Measurements from ENCODE around the gene ZNF90. TPM values are rescaled to one million over a fixed set of nuclear protein-coding genes. Genes with fewer than 3 reads are reported as not detected.
A peak's percentile ranks its signal among the peaks of the same experiment; 100 is the strongest.
"Not testable (repeated sequence)": the region's sequence is repeated elsewhere in the genome, so short reads cannot be mapped to it uniquely, and the experiment has no call there.

The ZNF90 gene
- total and polyA plus RNA-seq, 2 experiments from 2014 or later = 102 to 122 TPM

DNA sequence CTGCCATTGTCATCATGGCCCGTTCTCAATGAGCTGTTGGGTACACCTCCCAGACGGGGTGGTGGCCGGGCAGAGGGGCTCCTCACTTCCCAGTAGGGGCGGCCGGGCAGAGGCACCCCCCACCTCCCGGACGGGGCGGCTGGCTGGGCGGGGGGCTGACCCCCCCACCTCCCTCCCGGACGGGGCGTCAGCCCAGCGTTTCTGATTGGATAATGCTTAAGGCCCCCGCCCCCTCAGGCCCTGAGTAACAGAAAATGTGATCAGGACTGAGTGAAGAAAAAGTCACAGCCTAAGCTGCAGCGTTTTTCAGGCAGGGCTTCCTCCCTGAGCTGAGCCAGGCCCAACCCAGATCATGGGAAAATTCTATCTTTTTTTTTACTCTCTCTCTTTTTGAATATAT is 74.7 kb downstream of the ZNF90 start:
- Mint-ChIP-seq H3K36me3 (ENCODE audit: low read depth) (peaks cover 20% of the 10 kb centered on the region), H3K9me3 (peaks cover 24% of the 10 kb centered on the region)
- H3K4me3 ChIP-seq = peak overlapping the region; percentile 9; the same call in 1 of the 2 replicates
- not testable (repeated sequence) for H3K4me3 Mint-ChIP-seq; H3K27me3 Mint-ChIP-seq (ENCODE audit: insufficient read depth, low read depth, poor library complexity); H3F3A ChIP-seq (replicated peaks; ENCODE audit: low read depth); H4K20me1 ChIP-seq (replicated peaks; ENCODE audit: insufficient read depth); H3K36me3 ChIP-seq (ENCODE audit: insufficient read depth); H3K27me3 ChIP-seq (ENCODE audit: insufficient read depth); H3K27ac Mint-ChIP-seq; H3K4me1 Mint-ChIP-seq; H3K79me2 ChIP-seq (replicated peaks; ENCODE audit: insufficient read depth); H3K9me2 ChIP-seq (ENCODE audit: insufficient read depth)
- H2AFZ ChIP-seq = 0 out of 2 replicates have a peak overlapping the region, but pooled peaks have one; percentile 99
- peak overlapping the region; percentile 67; the same call in 1 of the 2 replicates for H3K27ac ChIP-seq (ENCODE audit: low read depth)
- H3K4me1 ChIP-seq (ENCODE audit: insufficient read depth) = peaks cover 24% of the 10 kb centered on the region
- peak; percentile 90 for ATAC-seq
- peak overlapping the region; percentile 22; the same call in 1 of the 2 replicates for H3K4me2 ChIP-seq
- peak; percentile 82 for DNase-seq (ENCODE audit: low spot score)

DNA sequence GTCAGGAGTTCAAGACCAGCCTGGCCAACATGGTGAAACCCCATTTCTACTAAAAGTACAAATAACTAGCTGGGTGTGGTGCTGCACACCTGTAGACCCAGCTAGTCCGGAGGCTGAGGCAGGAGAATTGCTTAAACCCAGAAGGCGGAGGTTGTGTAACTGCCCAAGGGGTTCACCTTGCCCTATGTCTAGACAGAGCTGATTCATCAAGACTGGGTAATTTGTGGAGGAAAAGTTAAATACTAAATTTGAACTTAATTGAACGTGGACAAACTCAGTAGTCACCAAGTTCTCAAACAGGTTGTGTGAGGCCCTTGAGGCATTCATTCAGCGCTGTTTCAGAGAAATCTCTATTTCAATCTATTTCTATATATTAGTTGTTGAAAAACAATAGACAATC is 75.5 kb downstream of the ZNF90 start:
- Histone ChIP-seq H3K9me2 (ENCODE audit: insufficient read depth) (no peaks in the 10 kb centered on the region), H3K79me2 (replicated peaks; ENCODE audit: insufficient read depth) (no peaks in the 10 kb centered on the region), H4K20me1 (replicated peaks; ENCODE audit: insufficient read depth) (no peaks in the 10 kb centered on the region), H3K27ac (ENCODE audit: low read depth) (no peak overlapping the region), H3K36me3 (ENCODE audit: insufficient read depth) (no peaks in the 10 kb centered on the region), H3K4me3 (no peak overlapping the region), H3K4me1 (ENCODE audit: insufficient read depth) (peaks cover 24% of the 10 kb centered on the region), H3F3A (replicated peaks; ENCODE audit: low read depth) (no peaks in the 10 kb centered on the region), H2AFZ (peak overlapping the region; percentile 30; the same call in 1 of the 2 replicates), H3K27me3 (ENCODE audit: insufficient read depth) (no peaks in the 10 kb centered on the region), H3K4me2 (no peak overlapping the region)
- no peak for ATAC-seq
- no peak for DNase-seq (ENCODE audit: low spot score)
- H3K36me3 Mint-ChIP-seq (ENCODE audit: low read depth) = peaks cover 13% of the 10 kb centered on the region
- no peak overlapping the region for H3K4me3 Mint-ChIP-seq
- no peak overlapping the region for H3K27ac Mint-ChIP-seq
- H3K4me1 Mint-ChIP-seq = peaks cover 8% of the 10 kb centered on the region
- H3K9me3 Mint-ChIP-seq = peaks cover 17% of the 10 kb centered on the region
- peaks cover 9% of the 10 kb centered on the region for H3K27me3 Mint-ChIP-seq (ENCODE audit: insufficient read depth, low read depth, poor library complexity)
- TF ChIP-seq EZH2phosphoT487 (IDR thresholded peaks at IDR 0.05; ENCODE audit: unreplicated experiment) = no peak

DNA sequence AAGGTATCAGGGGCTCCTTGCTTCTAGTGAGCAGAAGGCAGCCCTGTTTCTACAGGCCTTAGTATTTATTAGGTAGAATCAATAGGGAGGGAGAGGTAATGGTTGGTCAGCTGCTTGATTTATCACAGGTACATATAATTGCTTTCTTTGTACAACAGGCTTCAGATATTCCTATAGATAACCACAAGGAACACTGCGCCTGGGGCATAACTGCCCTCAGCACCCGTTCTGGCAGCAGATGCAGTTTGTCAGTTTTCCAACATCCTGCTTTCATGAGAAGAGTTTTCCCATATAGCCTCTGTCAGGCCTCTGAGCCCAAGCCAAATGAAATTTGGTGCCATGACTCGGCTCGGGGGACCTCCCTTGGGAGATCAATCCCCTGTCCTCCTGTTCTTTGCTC is 76.8 kb downstream of the ZNF90 start:
- Mint-ChIP-seq H3K27me3 (ENCODE audit: insufficient read depth, low read depth, poor library complexity) (peaks cover 9% of the 10 kb centered on the region), H3K27ac (no peak overlapping the region), H3K4me1 (peaks cover 8% of the 10 kb centered on the region), H3K36me3 (ENCODE audit: low read depth) (peaks cover 13% of the 10 kb centered on the region), H3K4me3 (no peak overlapping the region), H3K9me3 (peaks cover 17% of the 10 kb centered on the region)
- Histone ChIP-seq H4K20me1 (replicated peaks; ENCODE audit: insufficient read depth) (no peaks in the 10 kb centered on the region), H3K36me3 (ENCODE audit: insufficient read depth) (no peaks in the 10 kb centered on the region), H3F3A (replicated peaks; ENCODE audit: low read depth) (no peaks in the 10 kb centered on the region), H3K9me2 (ENCODE audit: insufficient read depth) (no peaks in the 10 kb centered on the region), H3K4me3 (no peak overlapping the region), H2AFZ (no peak overlapping the region), H3K4me2 (no peak overlapping the region), H3K4me1 (ENCODE audit: insufficient read depth) (peaks cover 24% of the 10 kb centered on the region), H3K27me3 (ENCODE audit: insufficient read depth) (no peaks in the 10 kb centered on the region), H3K79me2 (replicated peaks; ENCODE audit: insufficient read depth) (no peaks in the 10 kb centered on the region), H3K27ac (ENCODE audit: low read depth) (no peak overlapping the region)
- DNase-seq (ENCODE audit: low spot score) (no peak), ATAC-seq (no peak)
- TF ChIP-seq EZH2 (IDR thresholded peaks at IDR 0.05; ENCODE audit: low read depth, unreplicated experiment) = no peak
- no peak for TF ChIP-seq EZH2phosphoT487 (IDR thresholded peaks at IDR 0.05; ENCODE audit: unreplicated experiment)
- no peak for TF ChIP-seq POLR2AphosphoS5 (IDR thresholded peaks at IDR 0.05; ENCODE audit: low read depth)
- TF ChIP-seq, protein P1, sequence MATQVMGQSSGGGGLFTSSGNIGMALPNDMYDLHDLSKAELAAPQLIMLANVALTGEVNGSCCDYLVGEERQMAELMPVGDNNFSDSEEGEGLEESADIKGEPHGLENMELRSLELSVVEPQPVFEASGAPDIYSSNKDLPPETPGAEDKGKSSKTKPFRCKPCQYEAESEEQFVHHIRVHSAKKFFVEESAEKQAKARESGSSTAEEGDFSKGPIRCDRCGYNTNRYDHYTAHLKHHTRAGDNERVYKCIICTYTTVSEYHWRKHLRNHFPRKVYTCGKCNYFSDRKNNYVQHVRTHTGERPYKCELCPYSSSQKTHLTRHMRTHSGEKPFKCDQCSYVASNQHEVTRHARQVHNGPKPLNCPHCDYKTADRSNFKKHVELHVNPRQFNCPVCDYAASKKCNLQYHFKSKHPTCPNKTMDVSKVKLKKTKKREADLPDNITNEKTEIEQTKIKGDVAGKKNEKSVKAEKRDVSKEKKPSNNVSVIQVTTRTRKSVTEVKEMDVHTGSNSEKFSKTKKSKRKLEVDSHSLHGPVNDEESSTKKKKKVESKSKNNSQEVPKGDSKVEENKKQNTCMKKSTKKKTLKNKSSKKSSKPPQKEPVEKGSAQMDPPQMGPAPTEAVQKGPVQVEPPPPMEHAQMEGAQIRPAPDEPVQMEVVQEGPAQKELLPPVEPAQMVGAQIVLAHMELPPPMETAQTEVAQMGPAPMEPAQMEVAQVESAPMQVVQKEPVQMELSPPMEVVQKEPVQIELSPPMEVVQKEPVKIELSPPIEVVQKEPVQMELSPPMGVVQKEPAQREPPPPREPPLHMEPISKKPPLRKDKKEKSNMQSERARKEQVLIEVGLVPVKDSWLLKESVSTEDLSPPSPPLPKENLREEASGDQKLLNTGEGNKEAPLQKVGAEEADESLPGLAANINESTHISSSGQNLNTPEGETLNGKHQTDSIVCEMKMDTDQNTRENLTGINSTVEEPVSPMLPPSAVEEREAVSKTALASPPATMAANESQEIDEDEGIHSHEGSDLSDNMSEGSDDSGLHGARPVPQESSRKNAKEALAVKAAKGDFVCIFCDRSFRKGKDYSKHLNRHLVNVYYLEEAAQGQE (IDR thresholded peaks at IDR 0.05; ENCODE audit: unreplicated experiment) = no peak
- TF ChIP-seq, protein P2, sequence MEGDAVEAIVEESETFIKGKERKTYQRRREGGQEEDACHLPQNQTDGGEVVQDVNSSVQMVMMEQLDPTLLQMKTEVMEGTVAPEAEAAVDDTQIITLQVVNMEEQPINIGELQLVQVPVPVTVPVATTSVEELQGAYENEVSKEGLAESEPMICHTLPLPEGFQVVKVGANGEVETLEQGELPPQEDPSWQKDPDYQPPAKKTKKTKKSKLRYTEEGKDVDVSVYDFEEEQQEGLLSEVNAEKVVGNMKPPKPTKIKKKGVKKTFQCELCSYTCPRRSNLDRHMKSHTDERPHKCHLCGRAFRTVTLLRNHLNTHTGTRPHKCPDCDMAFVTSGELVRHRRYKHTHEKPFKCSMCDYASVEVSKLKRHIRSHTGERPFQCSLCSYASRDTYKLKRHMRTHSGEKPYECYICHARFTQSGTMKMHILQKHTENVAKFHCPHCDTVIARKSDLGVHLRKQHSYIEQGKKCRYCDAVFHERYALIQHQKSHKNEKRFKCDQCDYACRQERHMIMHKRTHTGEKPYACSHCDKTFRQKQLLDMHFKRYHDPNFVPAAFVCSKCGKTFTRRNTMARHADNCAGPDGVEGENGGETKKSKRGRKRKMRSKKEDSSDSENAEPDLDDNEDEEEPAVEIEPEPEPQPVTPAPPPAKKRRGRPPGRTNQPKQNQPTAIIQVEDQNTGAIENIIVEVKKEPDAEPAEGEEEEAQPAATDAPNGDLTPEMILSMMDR (conservative IDR thresholded peaks at IDR 0.05; ENCODE audit: low read depth in 2 of 2) = no peak
- TF ChIP-seq STAT1 (IDR thresholded peaks at IDR 0.05; ENCODE audit: unreplicated experiment) = no peak
- TF ChIP-seq CREB1 (CRISPR knock-in tag; IDR thresholded peaks at IDR 0.05; ENCODE audit: low read depth) = no peak

Data from GM23338 (cell line).